ENCODE measurements around the gene CNGA2.

- no peak for TF ChIP-seq CTCF (IDR thresholded peaks at IDR 0.05; ENCODE audit: poor library complexity)
- no peak for TF ChIP-seq EZH2 (IDR thresholded peaks at IDR 0.05; ENCODE audit: borderline replicate concordance)
Measured at GRCh38 chrX:151746502-151746901, 12.0 kb downstream of the CNGA2 start.
